GM12891 (cell line): ENCODE results near the gene MT1B.

Source experiments
- POLR2A ChIP-seq: IDR thresholded peaks from 2 replicates; pipeline ENCODE4 v1.6.1; 2011; ENCODE audit warnings: low read depth, low read length, control low read depth
- POLR2AphosphoS5 ChIP-seq: IDR thresholded peaks from 2 replicates; pipeline ENCODE4 v1.6.1; 2011; ENCODE audit warnings: low read depth, low read length, control low read depth

GRCh38 chr16:56604966-56605365 lies 46.7 kb upstream of the MT1B start:
- TF ChIP-seq POLR2AphosphoS5, result no peak
- no peak for TF ChIP-seq POLR2A
